Measurements from ENCODE around the gene FLG2. TPM values are rescaled to one million over a fixed set of nuclear protein-coding genes. Genes with fewer than 3 reads are reported as not detected.

FLG2 gene
- total and polyA plus RNA-seq, 2 of the 8 experiments (the other 6 are each of a cell fraction or from before 2014, with no cell fraction given), result not detected

- no peak overlapping the region for H2BK12ac ChIP-seq (ENCODE audit: low read depth, low read length)
- no peak overlapping the region for H3K4ac ChIP-seq (replicated peaks; ENCODE audit: insufficient read length, low read depth, low read length)
- no peak overlapping the region for H3K27ac ChIP-seq (ENCODE audit: low read depth, low read length)
- peaks cover 83 to 92% of the 10 kb centered on the region in 2 experiments for H3K9me3 ChIP-seq (ENCODE audit: insufficient read depth in 2 of 2, low read depth in 1 of 2, low read length in 1 of 2)
- no peaks in the 10 kb centered on the region for H3K79me1 ChIP-seq (ENCODE audit: low read depth, low read length)
- ChIA-PET POLR2A (ENCODE audit: partially characterized antibody) (no interaction called here), CTCF (ENCODE audit: partially characterized antibody) (no interaction called here)
- H3K79me2 ChIP-seq (ENCODE audit: control insufficient read depth in 1 of 2, insufficient read depth in 2 of 2, low read length in 2 of 2), result no peaks in the 10 kb centered on the region
- no peak overlapping the region for H3K4me3 ChIP-seq (ENCODE audit: extremely low read depth in 1 of 4, insufficient read depth in 2 of 4, low read depth in 3 of 4, low read length in 4 of 4)
- H4K8ac ChIP-seq (ENCODE audit: extremely low read depth, insufficient read depth, low read length), result no peak overlapping the region
- no peaks in the 10 kb centered on the region for H3K27me3 ChIP-seq (replicated peaks in 1 of 4; ENCODE audit: control insufficient read depth in 3 of 4, extremely low read depth in 1 of 4, insufficient read depth in 3 of 4, low read length in 3 of 4)
- no peak overlapping the region for H2BK20ac ChIP-seq (ENCODE audit: low read length)
- H3K56ac ChIP-seq (replicated peaks; ENCODE audit: insufficient read length, low read depth, low read length), result no peak overlapping the region
- no peak for DNase-seq (ENCODE audit: low read depth in 1 of 2, low spot score in 2 of 2)
- no peak overlapping the region for H3K9ac ChIP-seq (replicated peaks in 1 of 4; ENCODE audit: extremely low read depth in 1 of 4, low read depth in 3 of 4, low read length in 3 of 4)
- H2AFZ ChIP-seq (ENCODE audit: low read length), result no peak overlapping the region
- H3K4me1 ChIP-seq (replicated peaks in 1 of 4; ENCODE audit: control insufficient read depth in 3 of 4, insufficient read depth in 4 of 4, low read length in 3 of 4), result no peaks in the 10 kb centered on the region
- H4K5ac ChIP-seq (ENCODE audit: insufficient read length, low read depth, low read length), result no peak overlapping the region
- no peak for FAIRE-seq
- WGBS, 2 experiments (ENCODE audit: extremely low coverage in 1 of 2, insufficient coverage in 1 of 2, insufficient read length in 1 of 2, insufficient replicate concordance in 2 of 2, low coverage in 1 of 2, low lambda C conversion rate in 2 of 2, missing lambda C conversion rate in 1 of 2), result 31% methylated on average over 1 of the region's 1 CpG; no CpG with 5 or more reads in 1 of the 2 experiments
- H3K36me3 ChIP-seq (ENCODE audit: control insufficient read depth in 2 of 4, insufficient read depth in 4 of 4, low read length in 3 of 4), result no peaks in the 10 kb centered on the region; a peak in 2 of 8 replicates
- no peak overlapping the region for H3K23ac ChIP-seq (ENCODE audit: insufficient read length)
- H2BK15ac ChIP-seq (ENCODE audit: low read length), result no peak overlapping the region
- no peak overlapping the region for H3K4me2 ChIP-seq (ENCODE audit: insufficient read depth in 1 of 2, low read depth in 2 of 2, low read length in 2 of 2)
- H2BK120ac ChIP-seq (replicated peaks; ENCODE audit: low read depth, low read length), result no peak overlapping the region
- no peak overlapping the region for H4K91ac ChIP-seq (replicated peaks; ENCODE audit: insufficient read length, low read length)
- H3K14ac ChIP-seq (ENCODE audit: insufficient read length), result no peak overlapping the region
- no peaks in the 10 kb centered on the region for H4K20me1 ChIP-seq (replicated peaks in 1 of 2; ENCODE audit: control insufficient read depth in 1 of 2, insufficient read depth in 2 of 2, low read length in 2 of 2)
- no peak overlapping the region for H3K18ac ChIP-seq (ENCODE audit: extremely low read depth, low read length)
- H2BK5ac ChIP-seq (ENCODE audit: low read depth, low read length), result no peak overlapping the region
- H2AK5ac ChIP-seq (ENCODE audit: low read depth, low read length), result no peak overlapping the region
- H3K23me2 ChIP-seq (ENCODE audit: low read depth, low read length), result no peaks in the 10 kb centered on the region
- TF ChIP-seq POU5F1 (IDR thresholded peaks at IDR 0.05; ENCODE audit: low read depth, low read length) (no peak), ATF3 (IDR thresholded peaks at IDR 0.05; ENCODE audit: insufficient read depth, low read depth, low read length) (no peak), NANOG (IDR thresholded peaks at IDR 0.05; ENCODE audit: insufficient read depth, low read depth, low read length, poor library complexity, severe bottlenecking) (no peak), ZNF274 (IDR thresholded peaks at IDR 0.05; ENCODE audit: borderline replicate concordance, extremely low read depth, low read length) (no peak), POLR2AphosphoS5 (IDR thresholded peaks at IDR 0.05; ENCODE audit: low read depth, low read length) (no peak), GABPA (IDR thresholded peaks at IDR 0.05; ENCODE audit: borderline replicate concordance, insufficient read depth, low read length) (no peak), NRF1 (IDR thresholded peaks at IDR 0.05; ENCODE audit: low read depth, low read length) (no peak), CBX5 (IDR thresholded peaks at IDR 0.05; ENCODE audit: low read depth, low read length) (no peak), SP2 (IDR thresholded peaks at IDR 0.05; ENCODE audit: low read length) (no peak), JUN (IDR thresholded peaks at IDR 0.05; ENCODE audit: low read depth, low read length) (no peak), CEBPB (IDR thresholded peaks at IDR 0.05; ENCODE audit: low read depth, low read length) (no peak), RAD21 (IDR thresholded peaks at IDR 0.05 in 1 of 2, conservative IDR thresholded peaks at IDR 0.05 in 1 of 2; ENCODE audit: low read depth in 2 of 2, low read length in 2 of 2) (no peak), FOSL1 (IDR thresholded peaks at IDR 0.05; ENCODE audit: insufficient read depth, low read depth, low read length) (no peak), SAP30 (IDR thresholded peaks at IDR 0.05; ENCODE audit: insufficient read depth, insufficient replicate concordance, low read length) (no peak)
These were observed 3.1 kb downstream of the FLG2 start for GRCh38 chr1:152356736-152357135.
